Peyer's patch (tissue), 4 donors: ENCODE results near the gene EFNB2. TPM values are rescaled to one million over a fixed set of nuclear protein-coding genes. Genes with fewer than 3 reads are reported as not detected.

Source experiments
- DNase-seq, 3 donors: peaks; one replicate each; pipeline ENCODE4 v3.0.0-alpha.2; 2017 to 2019
- H3K27ac ChIP-seq, 4 donors: fragments of 200-600 bp; sonication (generic); one replicate each; pipeline ENCODE4 v1.5.1; 2016 to 2019
- H3K27me3 ChIP-seq, 2 donors: fragments of 200-600 bp; sonication (generic); one replicate each; pipeline ENCODE4 v1.5.1; 2019
- H3K36me3 ChIP-seq, 3 donors: fragments of 200-600 bp; sonication (generic); one replicate each; pipeline ENCODE4 v1.5.1; 2016 to 2019
- H3K4me1 ChIP-seq, 4 donors: fragments of 200-600 bp; sonication (generic); one replicate each; pipeline ENCODE4 v1.5.1; 2016 to 2019
- H3K4me3 ChIP-seq, 4 donors: fragments of 200-600 bp; sonication (generic); 1 replicate in 3 of 4; 2 replicates in 1 of 4; pipeline ENCODE4 v1.5.1; 2016 to 2019; ENCODE audit warnings: mild to moderate bottlenecking in 1 of 4
- H3K9me3 ChIP-seq, 4 donors: fragments of 200-600 bp; sonication (generic); one replicate each; pipeline ENCODE4 v1.5.1; 2016 to 2019; ENCODE audit warnings: mild to moderate bottlenecking in 1 of 4
- POLR2A ChIP-seq, 2 donors: fragments of 450-650 bp; IDR thresholded peaks; one replicate each; pipeline ENCODE4 v1.5.1; 2017; ENCODE audit warnings: antibody characterized with exemption in 2 of 2, mild to moderate bottlenecking in 2 of 2, moderate library complexity in 2 of 2
- total RNA-seq, 4 donors: library from RNA; depleted of rRNA; stranded (reverse); fragments of >200 nt; gene quantifications; one replicate each; pipeline ENCODE4 v1.1.0, GENCODE V29; 2016
- TF ChIP-seq, protein P1 (sequence below), 6 experiments: fragments of 450-650 bp in 4 of 6; fragments of 200-600 bp in 2 of 6; sonication (generic) in 1 of 6; IDR thresholded peaks; one replicate each; pipeline ENCODE4 v1.5.1; 2017 to 2019; ENCODE audit warnings: antibody characterized with exemption in 6 of 6, mild to moderate bottlenecking in 3 of 6, moderate library complexity in 1 of 6

Gene EFNB2
- total RNA-seq, 4 donors from 2014 or later, result 5.8 to 38.9 (median 30.2) TPM

DNA sequence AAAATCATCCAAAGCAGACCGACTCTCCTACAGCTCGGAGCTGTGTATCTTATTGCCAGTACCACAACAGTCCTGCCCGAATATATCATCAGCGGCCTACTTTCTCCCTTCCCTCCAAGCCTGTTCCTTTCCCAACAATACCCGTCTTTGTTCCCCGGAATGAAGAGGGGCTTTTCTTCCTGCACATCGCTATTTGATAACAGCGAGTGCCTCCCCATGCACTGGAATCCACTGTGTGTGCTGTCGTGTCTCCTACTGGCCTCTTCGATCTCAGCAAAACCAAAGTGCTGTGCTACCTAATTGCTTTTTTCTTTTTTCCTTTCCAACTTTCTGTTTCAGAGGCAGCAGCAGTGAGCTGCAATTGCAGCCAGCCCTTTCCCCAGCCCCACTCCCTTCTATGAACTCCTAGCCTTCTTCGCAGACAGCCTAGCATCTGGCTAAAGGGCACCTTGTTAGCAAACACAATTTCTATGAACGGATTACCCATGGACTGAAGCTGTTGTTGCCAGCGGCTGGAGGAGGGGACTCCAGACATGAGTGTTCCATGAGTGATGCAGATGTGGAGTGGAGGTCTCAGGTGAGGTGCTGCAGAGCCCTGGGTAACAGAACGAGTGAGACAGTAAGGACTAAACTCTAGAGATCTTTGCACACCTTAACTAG, 43.4 kb downstream of the EFNB2 start:
- Histone ChIP-seq H3K4me1 (peaks cover 0 to 22% (median 2%) of the 10 kb centered on the region in 4 donors), H3K27me3 (no peaks in the 10 kb centered on the region), H3K36me3 (peaks cover 0 to 39% (median 4%) of the 10 kb centered on the region in 3 donors), H3K27ac (no peak overlapping the region), H3K4me3 (no peak overlapping the region), H3K9me3 (no peaks in the 10 kb centered on the region)
- no peak for DNase-seq
- no peak for TF ChIP-seq POLR2A (IDR thresholded peaks at IDR 0.05)
- TF ChIP-seq, protein P1, sequence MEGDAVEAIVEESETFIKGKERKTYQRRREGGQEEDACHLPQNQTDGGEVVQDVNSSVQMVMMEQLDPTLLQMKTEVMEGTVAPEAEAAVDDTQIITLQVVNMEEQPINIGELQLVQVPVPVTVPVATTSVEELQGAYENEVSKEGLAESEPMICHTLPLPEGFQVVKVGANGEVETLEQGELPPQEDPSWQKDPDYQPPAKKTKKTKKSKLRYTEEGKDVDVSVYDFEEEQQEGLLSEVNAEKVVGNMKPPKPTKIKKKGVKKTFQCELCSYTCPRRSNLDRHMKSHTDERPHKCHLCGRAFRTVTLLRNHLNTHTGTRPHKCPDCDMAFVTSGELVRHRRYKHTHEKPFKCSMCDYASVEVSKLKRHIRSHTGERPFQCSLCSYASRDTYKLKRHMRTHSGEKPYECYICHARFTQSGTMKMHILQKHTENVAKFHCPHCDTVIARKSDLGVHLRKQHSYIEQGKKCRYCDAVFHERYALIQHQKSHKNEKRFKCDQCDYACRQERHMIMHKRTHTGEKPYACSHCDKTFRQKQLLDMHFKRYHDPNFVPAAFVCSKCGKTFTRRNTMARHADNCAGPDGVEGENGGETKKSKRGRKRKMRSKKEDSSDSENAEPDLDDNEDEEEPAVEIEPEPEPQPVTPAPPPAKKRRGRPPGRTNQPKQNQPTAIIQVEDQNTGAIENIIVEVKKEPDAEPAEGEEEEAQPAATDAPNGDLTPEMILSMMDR (IDR thresholded peaks at IDR 0.05), result no peak

DNA sequence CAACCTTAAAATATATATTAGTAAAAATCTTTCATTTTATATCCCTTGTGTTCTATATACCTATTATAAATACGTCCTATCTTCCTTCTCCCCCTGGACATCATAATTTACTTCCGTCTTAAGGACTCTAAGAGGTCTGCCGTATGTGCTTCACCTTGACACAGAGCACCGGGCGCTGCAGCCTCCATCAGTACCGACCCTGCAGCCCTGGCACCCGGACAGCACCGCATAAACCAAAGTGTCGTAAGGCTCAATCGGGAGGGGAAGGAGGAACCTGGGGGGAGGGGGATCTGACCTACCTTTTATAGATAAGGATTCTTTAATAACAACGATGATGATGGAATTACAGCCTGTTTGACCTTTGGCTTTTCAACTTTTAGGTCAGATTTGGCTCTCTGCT, 44.0 kb downstream of the EFNB2 start:
- Histone ChIP-seq H3K27me3 (no peaks in the 10 kb centered on the region), H3K27ac (no peak overlapping the region), H3K4me1 (peaks cover 0 to 20% (median 2%) of the 10 kb centered on the region in 4 donors)

DNA sequence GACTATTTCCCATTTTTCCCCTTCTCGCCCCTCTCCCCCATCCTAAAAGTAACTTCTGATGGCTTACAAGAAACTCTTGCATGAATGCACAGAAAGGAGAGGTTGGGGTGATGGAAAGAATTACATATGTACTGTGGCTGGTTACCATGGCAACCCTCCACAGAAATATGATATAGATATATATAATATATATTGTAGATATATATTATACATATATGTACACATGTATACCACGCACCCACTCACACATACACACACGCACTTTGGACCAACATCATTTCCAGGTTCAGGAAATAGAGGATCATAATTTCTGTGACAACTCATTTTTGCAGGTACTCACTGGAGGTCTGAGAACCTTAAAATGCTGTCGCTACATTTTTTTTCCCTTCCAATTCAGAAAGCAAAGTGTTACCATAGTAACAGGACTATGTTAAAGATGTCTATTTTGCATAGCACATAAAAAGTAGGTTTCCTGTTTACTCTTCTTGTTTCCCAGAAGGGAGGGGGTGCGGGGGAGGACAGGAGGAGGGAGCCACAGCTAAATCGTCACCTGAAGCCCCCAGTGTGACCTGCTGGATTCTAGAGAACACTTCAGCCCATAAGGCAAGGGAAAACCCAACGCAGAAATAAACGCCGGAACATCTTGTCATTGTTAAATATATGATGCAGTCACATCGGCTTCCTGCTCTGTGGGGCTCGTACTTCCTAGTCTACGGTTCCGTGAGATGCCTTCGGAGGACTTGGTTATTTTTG, 44.7 kb downstream of the EFNB2 start:
- Histone ChIP-seq H3K36me3 (peaks cover 0 to 39% (median 4%) of the 10 kb centered on the region in 3 donors), H3K9me3 (no peaks in the 10 kb centered on the region), H3K4me3 (no peak overlapping the region), H3K27ac (no peak overlapping the region), H3K4me1 (peaks cover 0 to 20% (median 2%) of the 10 kb centered on the region in 4 donors), H3K27me3 (no peaks in the 10 kb centered on the region)
- TF ChIP-seq, protein P1 (IDR thresholded peaks at IDR 0.05), result no peak
- TF ChIP-seq POLR2A (IDR thresholded peaks at IDR 0.05), result no peak
- DNase-seq, result no peak

More for the DNA sequence above, 44.0 kb downstream of the EFNB2 start:
- H3K4me3 ChIP-seq, result no peak overlapping the region
- no peak for DNase-seq
- no peak for TF ChIP-seq POLR2A (IDR thresholded peaks at IDR 0.05)
- TF ChIP-seq, protein P1 (IDR thresholded peaks at IDR 0.05), result no peak
- peaks cover 0 to 39% (median 4%) of the 10 kb centered on the region in 3 donors for H3K36me3 ChIP-seq
- H3K9me3 ChIP-seq, result no peaks in the 10 kb centered on the region

DNA sequence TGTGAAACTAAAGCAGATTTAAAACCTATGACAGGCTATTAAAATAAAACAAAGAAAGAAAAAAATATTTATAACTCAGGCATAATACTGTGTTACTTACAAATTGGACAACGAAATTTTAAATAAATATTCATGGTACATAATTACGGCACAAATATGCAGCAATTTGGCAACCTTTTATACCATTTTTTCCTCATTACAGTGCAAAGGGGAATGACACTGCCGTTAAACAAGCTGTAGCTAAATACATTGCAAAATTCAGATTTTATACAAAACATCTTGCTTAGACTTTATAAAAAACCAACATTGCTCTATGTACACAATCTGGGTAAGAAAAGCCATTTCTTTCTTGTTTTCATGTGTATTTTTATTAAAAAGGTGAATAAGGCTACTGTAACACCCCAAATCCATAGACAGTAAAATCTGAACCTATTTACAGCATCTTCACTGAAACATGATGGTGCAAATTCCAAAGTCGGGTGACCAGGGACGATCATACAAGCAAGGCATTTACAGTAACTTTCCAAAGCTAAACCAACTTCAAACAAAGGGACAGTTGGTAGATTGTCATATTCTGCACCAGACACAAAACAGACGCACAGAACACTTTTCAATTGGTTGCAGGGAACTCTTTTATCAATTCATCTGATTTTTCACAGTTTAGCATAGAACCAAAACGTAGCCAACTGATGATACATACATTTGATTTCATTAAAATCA, 45.5 kb downstream of the EFNB2 start:
- DNase-seq, result no peak
- peaks cover 0 to 20% (median 2%) of the 10 kb centered on the region in 4 donors for H3K4me1 ChIP-seq
- TF ChIP-seq POLR2A (IDR thresholded peaks at IDR 0.05), result no peak
- TF ChIP-seq, protein P1 (IDR thresholded peaks at IDR 0.05), result no peak
- H3K27ac ChIP-seq, result no peak overlapping the region
- no peaks in the 10 kb centered on the region for H3K27me3 ChIP-seq
- no peak overlapping the region for H3K4me3 ChIP-seq
- H3K9me3 ChIP-seq, result no peaks in the 10 kb centered on the region
- peaks cover 0 to 38% (median 4%) of the 10 kb centered on the region in 3 donors for H3K36me3 ChIP-seq

DNA sequence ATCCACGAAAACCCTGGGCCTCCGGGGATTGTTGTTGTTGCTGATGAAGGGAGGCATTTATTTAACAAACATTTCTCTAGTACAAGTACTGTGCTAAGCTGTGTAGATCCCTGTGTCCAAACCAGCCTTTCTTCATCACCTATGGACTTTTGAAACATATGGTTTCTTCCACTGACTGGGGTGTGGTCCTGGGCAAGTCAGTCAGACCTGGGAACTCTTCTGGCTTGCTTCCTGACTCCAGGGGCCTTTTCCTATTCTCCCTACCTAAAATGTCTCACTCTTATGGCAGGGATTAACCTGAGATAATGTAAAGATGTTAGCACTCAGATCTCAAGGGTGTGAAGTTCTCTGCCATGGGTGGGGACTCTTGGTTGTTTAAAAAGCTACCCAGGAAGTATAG, 46.8 kb downstream of the EFNB2 start:
- Histone ChIP-seq H3K4me1 (peaks cover 0 to 20% (median under 1%) of the 10 kb centered on the region in 4 donors), H3K36me3 (peaks cover 0 to 25% (median 0%) of the 10 kb centered on the region in 3 donors), H3K27ac (peak overlapping the region in 2 of 4 donors; percentile 62 to 71), H3K27me3 (no peaks in the 10 kb centered on the region), H3K4me3 (no peak overlapping the region), H3K9me3 (no peaks in the 10 kb centered on the region)
- TF ChIP-seq, protein P1 (IDR thresholded peaks at IDR 0.05), result no peak
- no peak for TF ChIP-seq POLR2A (IDR thresholded peaks at IDR 0.05)
- DNase-seq, result no peak
